Left ventricle myocardium inferior (tissue), 1 donor: Measurements from ENCODE around the gene COQ8A. TPM values are rescaled to one million over a fixed set of nuclear protein-coding genes. Genes with fewer than 3 reads are reported as not detected.
"Not testable (repeated sequence)": the region's sequence is repeated elsewhere in the genome, so short reads cannot be mapped to it uniquely, and the experiment has no call there.

Source experiments
- DNase-seq: peaks from one replicate; pipeline ENCODE4 v3.0.0-alpha.2; 2020
- H3K27ac ChIP-seq: fragments of 200-600 bp; replicated peaks from 2 replicates; pipeline ENCODE4 v1.8.0; 2021
- H3K27me3 ChIP-seq: fragments of 200-600 bp; 2 replicates; pipeline ENCODE4 v1.8.0; 2021; ENCODE audit warnings: low read depth
- H3K36me3 ChIP-seq: fragments of 200-600 bp; 2 replicates; pipeline ENCODE4 v1.8.0; 2021
- H3K4me1 ChIP-seq: fragments of 200-600 bp; 2 replicates; pipeline ENCODE4 v1.8.0; 2021
- H3K4me3 ChIP-seq: fragments of 200-600 bp; 2 replicates; pipeline ENCODE4 v1.8.0; 2021; ENCODE audit warnings: mild to moderate bottlenecking, moderate library complexity
- H3K9me3 ChIP-seq: fragments of 200-600 bp; replicated peaks from 2 replicates; pipeline ENCODE4 v1.8.0; 2021
- intact Hi-C: fragments of 100-400 bp; cut with micrococcal nuclease; formaldehyde crosslinking; loops from one replicate; pipeline ENCODE4 v1.11.0; 2022
- total RNA-seq: library from RNA; stranded (reverse); fragmentation: NEBNext Ultra II Directional; extraction: Animal tissue kit (Norgen Biotek cat#: 25700); gene quantifications from one replicate; pipeline ENCODE4 v1.2.1, GENCODE V29; 2021
- TF ChIP-seq, protein P1 (sequence below): fragments of 200-600 bp; IDR thresholded peaks from 2 replicates; pipeline ENCODE4 v1.8.0; 2021; ENCODE audit warnings: antibody characterized with exemption, mild to moderate bottlenecking, borderline replicate concordance
- donor health status: DM: no; HTN: yes; CAD: no; lungs with severe emphysema.

The COQ8A gene
- total RNA-seq, 1 donor from 2014 or later = 357 TPM

DNA sequence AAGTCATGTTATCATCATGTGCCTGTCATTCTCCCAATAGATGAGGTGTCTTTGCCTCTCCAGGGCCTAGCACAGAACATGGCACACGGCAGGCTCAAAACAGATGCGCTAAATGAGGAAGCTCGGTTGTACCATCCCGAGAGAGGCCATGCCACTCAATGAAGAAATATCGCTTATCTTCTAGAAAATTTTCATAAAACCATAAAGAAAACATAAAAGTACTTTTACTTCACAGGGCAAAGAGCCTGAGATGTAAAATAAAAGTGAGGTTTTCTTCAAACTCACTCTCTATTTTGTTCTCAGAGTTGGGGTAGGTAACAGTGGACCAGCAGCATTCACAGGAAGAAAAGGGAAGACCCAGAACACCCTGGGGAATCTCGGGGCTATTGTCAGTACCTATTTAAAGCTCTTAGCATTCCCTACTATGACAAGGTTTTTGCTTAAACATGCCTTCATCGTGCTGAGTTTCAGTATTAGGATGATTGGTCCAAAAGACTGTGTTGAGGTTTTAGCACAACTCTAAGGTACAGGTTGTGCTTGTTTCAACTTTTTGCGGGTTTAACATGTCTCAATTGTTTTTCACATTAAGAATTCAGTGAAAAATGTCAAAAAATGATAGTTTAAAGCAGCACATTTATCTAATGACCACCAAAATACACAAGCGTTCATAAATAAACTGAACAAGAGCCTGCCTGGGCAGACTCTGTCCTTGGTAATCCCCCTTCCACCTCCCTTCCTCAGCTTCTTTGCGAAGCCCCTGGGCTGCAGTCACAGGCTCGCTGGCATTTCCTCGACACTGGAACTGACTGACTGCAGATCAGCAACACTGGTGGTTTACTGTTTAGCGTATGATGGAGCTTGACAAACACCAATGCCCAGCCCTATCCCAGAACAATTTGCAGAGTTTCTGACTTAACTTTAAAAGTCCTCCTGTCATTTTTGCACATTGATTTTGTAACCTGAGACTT, 55.6 kb downstream of the COQ8A start:
- no peak overlapping the region for H3K27ac ChIP-seq
- peaks cover 29% of the 10 kb centered on the region for H3K36me3 ChIP-seq
- H3K27me3 ChIP-seq = no peaks in the 10 kb centered on the region
- TF ChIP-seq, protein P1, sequence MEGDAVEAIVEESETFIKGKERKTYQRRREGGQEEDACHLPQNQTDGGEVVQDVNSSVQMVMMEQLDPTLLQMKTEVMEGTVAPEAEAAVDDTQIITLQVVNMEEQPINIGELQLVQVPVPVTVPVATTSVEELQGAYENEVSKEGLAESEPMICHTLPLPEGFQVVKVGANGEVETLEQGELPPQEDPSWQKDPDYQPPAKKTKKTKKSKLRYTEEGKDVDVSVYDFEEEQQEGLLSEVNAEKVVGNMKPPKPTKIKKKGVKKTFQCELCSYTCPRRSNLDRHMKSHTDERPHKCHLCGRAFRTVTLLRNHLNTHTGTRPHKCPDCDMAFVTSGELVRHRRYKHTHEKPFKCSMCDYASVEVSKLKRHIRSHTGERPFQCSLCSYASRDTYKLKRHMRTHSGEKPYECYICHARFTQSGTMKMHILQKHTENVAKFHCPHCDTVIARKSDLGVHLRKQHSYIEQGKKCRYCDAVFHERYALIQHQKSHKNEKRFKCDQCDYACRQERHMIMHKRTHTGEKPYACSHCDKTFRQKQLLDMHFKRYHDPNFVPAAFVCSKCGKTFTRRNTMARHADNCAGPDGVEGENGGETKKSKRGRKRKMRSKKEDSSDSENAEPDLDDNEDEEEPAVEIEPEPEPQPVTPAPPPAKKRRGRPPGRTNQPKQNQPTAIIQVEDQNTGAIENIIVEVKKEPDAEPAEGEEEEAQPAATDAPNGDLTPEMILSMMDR = no peak
- intact Hi-C loops = no loop called here
- H3K9me3 ChIP-seq = no peaks in the 10 kb centered on the region
- no peak for DNase-seq
- no peak overlapping the region for H3K4me3 ChIP-seq
- H3K4me1 ChIP-seq = peaks cover 30% of the 10 kb centered on the region

DNA sequence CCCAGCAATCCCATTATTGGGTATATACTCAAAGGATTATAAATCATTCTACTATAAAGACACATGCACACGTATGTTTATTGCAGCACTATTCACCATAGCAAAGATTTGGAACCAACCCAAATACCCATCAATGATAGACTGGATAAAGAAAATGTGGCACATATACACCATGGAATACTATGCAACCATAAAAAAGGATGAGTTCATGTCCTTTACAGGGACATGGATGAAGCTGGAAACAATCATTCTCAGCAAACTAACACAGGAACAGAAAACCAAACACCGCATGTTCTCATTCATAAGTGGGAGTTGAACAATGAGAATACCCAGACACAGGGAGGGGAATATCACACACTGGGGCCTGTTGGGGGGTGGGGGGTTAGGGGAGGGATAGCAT, 59.5 kb downstream of the COQ8A start:
- DNase-seq, H3K4me1 ChIP-seq, H3K4me3 ChIP-seq, H3K9me3 ChIP-seq, H3K27me3 ChIP-seq, H3K27ac ChIP-seq, intact Hi-C loops: not testable (repeated sequence)
- H3K36me3 ChIP-seq = peaks cover 50% of the 10 kb centered on the region

DNA sequence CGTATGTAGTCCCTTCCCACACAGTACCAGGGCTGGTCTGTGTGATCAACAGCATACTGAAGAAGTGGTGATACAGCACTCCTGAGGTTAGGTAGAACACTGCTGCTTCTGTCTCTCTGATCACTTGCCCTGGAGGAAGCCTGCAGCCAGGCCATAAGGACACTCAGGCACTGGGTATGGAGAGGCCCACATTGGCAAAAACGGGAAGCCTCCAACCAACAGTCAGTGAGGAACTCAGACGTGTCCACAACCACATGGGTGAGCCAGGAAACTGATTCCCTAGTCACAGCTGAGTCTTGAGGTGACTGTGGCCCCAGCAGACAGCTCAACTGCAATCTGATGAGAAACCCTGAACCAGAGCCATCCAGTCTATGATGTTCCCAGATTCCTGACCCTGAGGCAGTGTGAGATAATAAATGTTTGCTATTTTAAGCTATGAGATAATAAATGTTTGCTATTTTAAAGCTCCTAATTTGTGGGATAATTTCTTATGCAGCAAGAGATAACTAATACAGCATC, 62.5 kb downstream of the COQ8A start:
- intact Hi-C loops = no loop called here
- Histone ChIP-seq H3K36me3 (peaks cover 56% of the 10 kb centered on the region), H3K4me3 (no peak overlapping the region)

DNA sequence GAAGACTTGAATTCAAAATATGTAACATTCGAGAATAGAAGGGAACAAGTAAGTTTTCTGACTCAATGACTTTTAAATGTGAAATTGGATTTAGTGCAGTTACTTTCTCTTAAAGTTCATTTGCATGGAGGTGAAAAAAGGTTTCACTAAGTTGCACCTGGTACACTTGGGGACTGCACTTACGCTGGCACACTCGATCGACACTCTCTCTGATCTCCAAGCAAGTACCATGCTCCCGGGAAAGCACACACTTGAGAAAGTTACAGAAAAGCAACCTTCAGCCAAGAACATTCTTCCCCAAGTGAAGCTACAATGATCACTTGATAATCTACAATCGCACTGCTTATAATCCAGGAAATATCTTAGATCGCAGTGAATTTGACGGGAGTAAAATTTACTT, 63.1 kb downstream of the COQ8A start:
- Histone ChIP-seq H3K27ac (no peak overlapping the region), H3K9me3 (no peaks in the 10 kb centered on the region), H3K4me3 (no peak overlapping the region), H3K36me3 (peaks cover 52% of the 10 kb centered on the region), H3K27me3 (no peaks in the 10 kb centered on the region), H3K4me1 (peaks cover 3% of the 10 kb centered on the region)
- intact Hi-C loops = no loop called here
- TF ChIP-seq, protein P1 = no peak
- no peak for DNase-seq

More for the DNA sequence above, 62.5 kb downstream of the COQ8A start:
- DNase-seq = no peak
- TF ChIP-seq, protein P1 = no peak
- Histone ChIP-seq H3K27ac (no peak overlapping the region), H3K4me1 (peaks cover 3% of the 10 kb centered on the region), H3K27me3 (no peaks in the 10 kb centered on the region), H3K9me3 (no peaks in the 10 kb centered on the region)

DNA sequence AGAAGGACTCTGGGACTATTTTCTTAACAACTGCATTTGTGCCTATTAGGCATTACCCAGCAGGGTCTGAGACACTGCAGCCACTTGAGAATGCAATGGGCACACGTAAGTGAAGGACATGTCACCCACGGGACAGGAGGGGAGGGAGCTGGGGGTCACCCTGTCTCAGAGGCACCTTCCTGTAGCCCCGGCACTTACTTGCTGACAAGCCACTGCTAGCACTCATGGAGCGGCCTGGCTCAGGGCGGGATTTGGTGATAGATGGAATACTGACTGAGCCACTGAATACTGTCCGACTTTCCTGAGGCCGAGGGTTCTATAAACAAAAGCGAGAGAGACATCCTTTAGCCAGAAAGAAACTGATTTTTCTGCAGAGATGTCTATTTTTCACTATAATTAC, 64.7 kb downstream of the COQ8A start:
- no peaks in the 10 kb centered on the region for H3K27me3 ChIP-seq
- H3K36me3 ChIP-seq = peaks cover 52% of the 10 kb centered on the region
- no peak overlapping the region for H3K4me3 ChIP-seq
- intact Hi-C loops = no loop called here
- TF ChIP-seq, protein P1 = no peak
- DNase-seq = no peak
- H3K4me1 ChIP-seq = peaks cover 3% of the 10 kb centered on the region
- no peak overlapping the region for H3K27ac ChIP-seq
- no peaks in the 10 kb centered on the region for H3K9me3 ChIP-seq

DNA sequence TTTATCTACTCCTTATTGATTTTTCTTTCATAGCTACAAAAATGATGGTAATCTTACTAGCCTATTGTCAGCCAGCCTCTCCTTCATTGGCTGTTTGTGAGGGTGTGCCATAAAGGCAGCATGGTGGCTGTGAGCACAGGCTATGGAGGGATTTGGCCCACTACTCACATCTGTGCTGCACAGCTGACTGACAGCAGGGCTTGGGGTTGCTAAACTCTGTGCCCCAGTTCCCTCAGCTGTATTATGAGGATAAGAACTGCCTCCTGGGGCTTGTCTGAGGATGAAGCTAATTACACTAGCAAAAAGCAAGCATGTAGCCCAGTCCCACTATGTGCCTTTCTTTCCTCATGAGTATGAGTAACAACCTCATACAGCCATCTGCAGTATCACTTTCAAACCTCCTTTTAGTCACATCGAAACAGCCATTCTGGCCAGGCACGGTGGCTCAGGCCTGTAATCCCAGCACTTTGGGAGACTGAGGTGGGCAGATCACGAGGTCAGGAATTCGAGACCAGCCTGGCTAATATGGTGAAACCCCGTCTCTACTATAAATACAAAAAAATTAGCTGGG, 66.2 kb downstream of the COQ8A start:
- Histone ChIP-seq H3K4me1 (peaks cover 3% of the 10 kb centered on the region), H3K4me3 (no peak overlapping the region), H3K27ac (no peak overlapping the region), H3K27me3 (no peaks in the 10 kb centered on the region), H3K36me3 (peaks cover 51% of the 10 kb centered on the region), H3K9me3 (no peaks in the 10 kb centered on the region)
- intact Hi-C loops = no loop called here
- DNase-seq = no peak
- TF ChIP-seq, protein P1 = no peak
